ENCODE measurements around the gene CDON. TPM values are rescaled to one million over a fixed set of nuclear protein-coding genes. Genes with fewer than 3 reads are reported as not detected.

Gene CDON
- total RNA-seq, 3 donors from 2014 or later (not counting 1 experiment from before 2014, with no cell fraction given) = 0.25 to 0.38 TPM; not detected in 1

DNA sequence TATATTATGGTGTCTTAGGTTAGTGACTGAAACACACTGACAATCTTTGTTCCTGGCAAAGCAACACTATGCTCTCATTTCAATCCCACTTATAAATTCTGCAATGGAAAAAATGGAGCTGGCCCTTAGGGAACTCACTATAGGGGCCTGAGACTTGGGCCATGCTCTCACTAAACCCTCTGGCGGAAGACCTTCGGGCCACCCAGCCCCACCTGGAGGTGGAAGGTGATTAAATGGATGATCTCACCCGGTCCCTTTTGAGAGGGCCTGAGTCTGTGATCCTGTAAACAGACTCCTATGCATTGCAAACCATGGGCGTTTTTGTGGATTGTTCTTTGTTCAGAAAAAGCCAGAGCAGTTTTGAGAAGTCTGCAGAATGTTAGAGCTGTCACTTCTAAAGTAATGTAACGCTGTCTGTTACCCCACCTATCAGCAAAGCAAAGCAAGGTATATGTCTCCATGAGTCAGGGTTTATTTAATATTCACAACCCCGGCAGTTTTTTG lies 17.0 kb upstream of the CDON start:
- TF ChIP-seq CTCF (IDR thresholded peaks at IDR 0.05) = no peak
- intact Hi-C loops (cut with micrococcal nuclease) = no loop called here
- no peaks in the 10 kb centered on the region for H3K36me3 Mint-ChIP-seq
- 74% methylated on average over 4 of the region's 6 CpGs for WGBS (ENCODE audit: insufficient coverage)
- H3K4me3 ChIP-seq (ENCODE audit: low read length) = no peak overlapping the region
- no peaks in the 10 kb centered on the region for H3K9me3 ChIP-seq (ENCODE audit: control insufficient read depth, insufficient read depth, low read length)
- no peaks in the 10 kb centered on the region for H3K4me1 ChIP-seq (ENCODE audit: control insufficient read depth, insufficient read depth, low read length)
- H3K4me3 Mint-ChIP-seq = no peak overlapping the region
- H3K9me3 Mint-ChIP-seq = no peaks in the 10 kb centered on the region
- H3K27ac Mint-ChIP-seq = no peak overlapping the region
- no peaks in the 10 kb centered on the region for H3K27me3 ChIP-seq (ENCODE audit: control insufficient read depth, insufficient read depth, low read length)
- no peak overlapping the region for H3K27ac ChIP-seq (ENCODE audit: low read length)
- no peak for DNase-seq
- H3K27me3 Mint-ChIP-seq (ENCODE audit: low read depth in 2 of 2) = peaks cover 6 to 11% of the 10 kb centered on the region in 2 donors
- no peak for ATAC-seq
- no peaks in the 10 kb centered on the region for H3K36me3 ChIP-seq (ENCODE audit: control insufficient read depth, insufficient read depth, low read length)
- H3K4me1 Mint-ChIP-seq = peaks cover 0 to 6% of the 10 kb centered on the region in 2 donors

DNA sequence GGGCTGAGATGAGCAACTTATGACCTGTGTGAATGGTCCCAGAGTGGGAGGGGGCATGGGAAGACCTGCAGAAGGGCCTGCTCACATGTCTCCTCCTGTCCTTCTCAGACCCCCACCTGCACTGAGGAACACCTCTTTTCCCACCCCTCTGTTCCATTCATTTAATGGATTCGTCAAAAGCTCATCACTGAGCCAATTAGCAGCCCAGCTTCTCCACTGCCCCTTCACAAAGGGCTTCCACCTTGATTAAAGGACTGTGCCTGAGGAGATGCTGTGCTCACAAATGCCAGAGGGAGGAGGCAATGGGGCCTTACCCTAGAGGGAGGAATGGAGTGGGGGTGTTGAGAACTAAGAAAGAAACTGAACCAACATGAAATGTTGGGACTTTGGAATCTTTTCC lies 14.0 kb upstream of the CDON start:
- Mint-ChIP-seq H3K4me3 (no peak overlapping the region), H3K27ac (no peak overlapping the region), H3K4me1 (no peaks in the 10 kb centered on the region), H3K27me3 (ENCODE audit: low read depth in 2 of 2) (peaks cover 10 to 16% of the 10 kb centered on the region in 2 donors), H3K9me3 (no peaks in the 10 kb centered on the region), H3K36me3 (no peaks in the 10 kb centered on the region)
- H3K4me1 ChIP-seq (ENCODE audit: control insufficient read depth, insufficient read depth, low read length) = no peaks in the 10 kb centered on the region
- H3K27me3 ChIP-seq (ENCODE audit: control insufficient read depth, insufficient read depth, low read length) = no peaks in the 10 kb centered on the region
- no peaks in the 10 kb centered on the region for H3K36me3 ChIP-seq (ENCODE audit: control insufficient read depth, insufficient read depth, low read length)
- H3K9me3 ChIP-seq (ENCODE audit: control insufficient read depth, insufficient read depth, low read length) = no peaks in the 10 kb centered on the region
- intact Hi-C loops (cut with micrococcal nuclease) = no loop called here
- DNase-seq (no peak), ATAC-seq (no peak)
- 58% methylated on average over 1 of the region's 1 CpG for WGBS (ENCODE audit: insufficient coverage)
- H3K27ac ChIP-seq (ENCODE audit: low read length) = no peak overlapping the region
- no peak overlapping the region for H3K4me3 ChIP-seq (ENCODE audit: low read length)
- no peak for TF ChIP-seq CTCF (IDR thresholded peaks at IDR 0.05)

DNA sequence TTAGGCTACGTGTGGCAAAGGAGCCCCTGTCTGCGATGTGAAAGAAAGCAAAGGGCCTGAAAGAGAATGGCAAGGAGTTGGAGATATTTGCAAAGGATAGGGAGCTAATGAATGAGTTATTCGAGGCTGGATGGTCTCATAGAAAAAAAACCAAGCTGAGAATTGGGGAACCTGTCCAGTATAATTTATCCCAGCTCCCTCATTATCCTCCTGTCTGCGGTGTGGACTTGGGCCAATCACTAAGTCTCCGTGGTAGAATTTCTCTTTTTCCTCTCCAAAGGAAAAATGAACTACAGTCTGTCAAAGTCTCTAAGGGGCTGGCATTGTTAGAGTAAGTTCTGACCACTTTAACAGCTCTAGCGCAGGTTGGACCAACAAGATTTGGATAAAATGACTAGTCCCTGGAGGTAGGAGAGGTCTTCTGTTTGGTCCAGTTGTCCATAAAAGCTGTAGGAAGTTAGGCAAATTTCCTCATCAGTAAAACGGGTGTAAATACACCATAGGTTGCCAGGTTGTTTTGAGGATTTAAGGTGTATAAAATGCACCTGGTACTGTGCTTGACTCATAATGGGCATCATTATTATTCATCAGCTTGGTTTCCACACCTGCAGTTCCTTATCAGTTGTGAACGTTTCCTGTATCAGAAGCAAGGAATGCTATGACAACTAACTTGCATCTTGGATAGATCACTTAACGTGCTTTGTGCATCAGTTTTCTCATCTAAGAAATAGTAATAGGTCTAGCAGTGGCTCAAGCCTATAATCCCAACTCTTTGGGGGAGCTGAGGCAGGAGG lies 10.3 kb upstream of the CDON start:
- Histone ChIP-seq H3K27ac (ENCODE audit: low read length) (no peak overlapping the region), H3K4me1 (ENCODE audit: control insufficient read depth, insufficient read depth, low read length) (no peaks in the 10 kb centered on the region), H3K4me3 (ENCODE audit: low read length) (no peak overlapping the region), H3K27me3 (ENCODE audit: control insufficient read depth, insufficient read depth, low read length) (no peaks in the 10 kb centered on the region), H3K36me3 (ENCODE audit: control insufficient read depth, insufficient read depth, low read length) (no peaks in the 10 kb centered on the region), H3K9me3 (ENCODE audit: control insufficient read depth, insufficient read depth, low read length) (no peaks in the 10 kb centered on the region)
- Mint-ChIP-seq H3K4me1 (no peaks in the 10 kb centered on the region), H3K4me3 (no peak overlapping the region), H3K36me3 (no peaks in the 10 kb centered on the region), H3K27ac (no peak overlapping the region), H3K9me3 (no peaks in the 10 kb centered on the region), H3K27me3 (ENCODE audit: low read depth in 2 of 2) (peaks cover 17 to 21% of the 10 kb centered on the region in 2 donors)
- intact Hi-C loops (cut with micrococcal nuclease) = no loop called here
- TF ChIP-seq CTCF (IDR thresholded peaks at IDR 0.05) = no peak
- 55% methylated on average over 7 of the region's 9 CpGs for WGBS (ENCODE audit: insufficient coverage)
- DNase-seq = no peak
- no peak for ATAC-seq

Measured in natural killer cell (primary cell).